Osteocyte (in vitro differentiated cells): ENCODE measurements around the gene CHGA. TPM values are rescaled to one million over a fixed set of nuclear protein-coding genes. Genes with fewer than 3 reads are reported as not detected.

ENCODE experiments used
- total RNA-seq: library from RNA; stranded (reverse); gene quantifications from 2 replicates; pipeline ENCODE4 v1.2.1, GENCODE V29; 2021

The CHGA gene
- total RNA-seq, 1 donor from 2014 or later = 0.27 TPM

Other genes starting within 250 kb of the CHGA start
- gene LGMN, start 174.5 kb upstream of the CHGA start, total RNA-seq = 65.0 and 66.3 TPM in 2 replicates
- 41.1 and 43.2 TPM in 2 replicates for gene GOLGA5, start 128.8 kb upstream of the CHGA start, total RNA-seq
- gene ITPK1, start 192.8 kb downstream of the CHGA start, total RNA-seq = 31.2 and 32.8 TPM in 2 replicates